Tongue (tissue), 2 donors: Measurements from ENCODE around the gene FA2H. TPM values are rescaled to one million over a fixed set of nuclear protein-coding genes. Genes with fewer than 3 reads are reported as not detected.

Experiments used
- DNase-seq: peaks from one replicate; pipeline ENCODE4 v3.0.0-alpha.2; 2015
- total RNA-seq: library from RNA; depleted of rRNA; stranded (reverse); fragments of >200 nt; gene quantifications from one replicate; pipeline ENCODE4 v1.2.3, GENCODE V29; 2014

FA2H gene
- total RNA-seq, 1 donor from 2014 or later = 0.41 TPM

DNA sequence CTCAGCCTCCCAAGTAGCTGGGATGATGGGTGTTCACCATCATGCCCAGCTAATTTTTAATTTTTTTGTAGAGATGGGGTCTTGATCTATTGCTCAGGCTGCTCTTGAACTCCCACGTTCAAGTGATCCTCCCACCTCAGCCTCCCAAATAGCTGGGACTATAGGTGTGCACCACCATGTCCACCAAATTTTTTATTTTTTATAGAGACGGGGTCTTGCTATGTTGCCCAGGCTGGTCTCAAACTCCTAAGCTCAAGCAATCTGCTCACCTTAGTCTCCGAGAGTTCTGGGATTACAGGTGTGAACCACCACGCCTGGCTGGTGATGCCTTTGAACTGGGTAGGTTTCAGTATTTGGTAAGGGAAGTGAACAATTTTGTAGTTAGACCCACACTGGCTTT is 30.1 kb downstream of the FA2H start:
- no peak for DNase-seq

DNA sequence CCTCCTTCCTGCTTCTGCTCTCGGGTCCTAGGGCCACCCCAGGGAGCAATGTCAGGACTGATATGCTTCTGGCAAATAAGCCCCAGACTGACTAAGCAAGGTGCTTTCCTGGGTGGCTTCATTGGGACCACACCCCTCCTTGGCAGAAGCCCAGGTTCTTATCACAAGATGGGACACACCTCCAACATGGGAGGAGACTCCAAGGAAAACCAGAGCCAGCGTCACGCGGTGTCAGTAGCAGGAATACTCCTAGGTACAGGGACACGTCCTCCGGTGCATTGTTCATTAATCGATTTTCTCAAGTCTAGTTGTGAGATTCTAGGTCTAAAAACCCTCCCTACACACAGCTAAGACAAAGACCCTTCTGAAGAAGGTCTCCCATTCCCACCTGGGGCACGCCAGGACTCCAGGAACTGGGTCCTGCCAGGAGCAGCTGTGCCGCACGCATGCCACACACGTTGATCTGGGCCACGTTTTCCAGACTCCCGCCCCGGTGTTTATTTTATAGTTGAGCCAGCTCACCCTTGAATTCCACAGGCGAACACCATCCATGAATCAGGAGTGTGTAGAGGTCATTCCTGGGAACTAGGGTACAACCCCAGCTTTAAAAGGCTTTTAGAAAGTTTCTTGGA is 30.8 kb downstream of the FA2H start:
- peak; percentile 18 for DNase-seq

DNA sequence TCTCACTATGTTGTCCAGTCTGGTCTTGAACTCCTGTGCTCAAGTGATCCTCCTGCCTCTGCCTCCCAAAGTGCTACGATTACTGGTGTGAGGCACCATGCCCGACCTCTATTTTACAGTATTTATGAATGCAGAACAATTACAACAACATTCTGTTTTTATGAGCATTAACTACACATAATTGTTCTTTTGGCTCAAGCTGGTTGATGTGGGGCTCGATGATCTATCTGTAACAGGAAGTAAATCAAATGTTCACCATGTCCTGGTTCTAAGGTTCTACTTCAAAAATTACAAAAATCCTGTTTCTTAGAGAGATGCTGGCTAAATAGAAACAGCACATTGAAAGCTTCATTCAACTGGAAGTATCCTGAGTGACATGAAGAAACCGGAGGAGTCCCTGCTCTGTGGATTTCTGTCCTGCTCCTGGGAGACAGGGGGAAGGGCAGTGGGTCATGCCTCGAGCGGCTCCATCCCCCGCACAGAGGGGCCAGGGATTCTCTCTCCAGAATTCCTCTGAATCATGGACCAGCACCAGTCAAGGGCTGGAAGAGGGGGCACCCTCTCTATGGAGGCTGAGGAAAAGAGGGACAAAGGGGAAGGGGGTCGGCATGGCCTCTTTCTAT is 31.5 kb downstream of the FA2H start:
- no peak for DNase-seq

DNA sequence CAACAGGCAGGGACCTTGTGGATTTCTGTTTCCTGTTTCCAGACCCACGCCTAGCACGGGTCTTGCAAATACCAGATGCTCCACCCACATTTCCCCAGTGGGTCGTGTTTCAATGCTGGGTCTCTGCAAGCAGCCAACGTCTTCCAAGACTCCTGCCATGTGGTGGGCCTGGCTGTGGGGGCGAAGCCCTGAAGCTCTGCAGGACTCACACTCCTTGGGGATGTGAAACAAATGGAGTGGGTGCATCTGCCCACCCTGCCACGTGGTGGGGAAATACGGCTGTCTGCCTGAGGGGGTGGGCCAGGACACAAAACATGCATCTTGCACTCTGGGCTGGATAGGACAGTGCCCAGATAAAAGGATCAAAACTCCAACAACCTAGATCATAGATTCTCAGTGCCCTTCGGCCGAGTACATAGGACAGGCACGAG is 32.6 kb downstream of the FA2H start:
- DNase-seq = peak; percentile 21

DNA sequence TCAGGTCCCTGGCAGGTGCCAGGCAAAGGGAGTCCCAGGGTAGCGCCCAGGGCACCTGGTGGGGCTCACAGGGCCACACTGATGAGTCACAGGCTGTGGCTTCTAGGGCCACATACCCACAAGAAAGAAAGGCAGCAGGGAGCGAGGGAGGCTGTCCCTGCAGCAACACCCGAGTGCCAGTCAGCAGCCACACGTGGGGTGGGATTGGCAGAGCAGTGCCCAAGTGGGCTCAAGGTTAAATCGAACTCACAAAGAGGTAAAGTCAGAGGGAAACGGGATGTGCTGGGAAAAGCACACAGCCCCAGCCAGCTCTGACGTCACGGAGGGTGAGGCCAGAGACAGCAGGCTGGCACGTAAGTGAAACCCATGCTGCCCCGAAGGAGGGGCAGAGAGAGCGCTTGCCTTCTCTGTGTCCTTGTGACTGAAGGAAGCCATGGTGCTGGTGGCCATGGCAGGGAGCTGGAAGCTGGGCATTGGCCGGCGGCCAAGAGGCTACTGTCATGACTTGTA is 33.8 kb downstream of the FA2H start:
- DNase-seq = peak; percentile 28

DNA sequence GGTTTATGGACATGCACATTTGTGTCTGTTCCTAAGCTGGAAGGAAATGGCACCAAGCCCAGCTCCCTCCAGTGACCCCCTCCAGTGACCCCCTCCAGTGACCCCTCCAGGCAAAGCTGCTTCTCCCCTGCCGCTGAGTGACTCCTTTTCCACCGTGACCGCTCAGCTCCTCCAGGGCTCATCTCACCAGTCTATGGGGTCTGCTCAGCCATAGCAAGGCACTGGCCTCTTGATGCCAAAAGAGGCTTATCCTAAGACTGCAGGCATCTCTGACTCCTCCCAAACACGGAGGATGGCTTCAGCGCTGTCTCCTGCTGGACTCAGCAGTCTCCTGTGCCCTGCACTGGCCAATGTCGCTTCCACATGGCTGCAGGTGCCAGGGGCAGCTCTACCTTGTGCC is 35.3 kb downstream of the FA2H start:
- no peak for DNase-seq

DNA sequence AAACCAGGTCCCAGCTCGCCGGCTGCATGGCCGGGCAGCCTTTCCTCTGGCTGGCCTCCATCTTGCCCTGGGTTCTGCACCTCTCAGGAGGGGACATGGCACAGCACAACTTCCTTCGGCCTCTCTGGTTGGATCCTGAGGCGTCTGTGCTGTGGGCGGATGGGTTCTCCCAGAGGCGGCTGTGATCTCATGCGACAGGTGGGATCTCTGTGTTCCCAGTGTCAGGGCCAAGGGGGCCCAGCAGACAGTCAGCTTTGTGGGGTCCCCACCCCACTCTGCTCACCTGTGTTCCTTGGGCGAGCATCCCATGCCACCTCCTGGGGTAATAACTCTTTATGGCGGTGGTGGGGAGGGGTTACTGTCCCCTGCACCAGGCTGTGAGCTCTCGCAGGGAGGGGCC is 35.8 kb downstream of the FA2H start:
- no peak for DNase-seq

DNA sequence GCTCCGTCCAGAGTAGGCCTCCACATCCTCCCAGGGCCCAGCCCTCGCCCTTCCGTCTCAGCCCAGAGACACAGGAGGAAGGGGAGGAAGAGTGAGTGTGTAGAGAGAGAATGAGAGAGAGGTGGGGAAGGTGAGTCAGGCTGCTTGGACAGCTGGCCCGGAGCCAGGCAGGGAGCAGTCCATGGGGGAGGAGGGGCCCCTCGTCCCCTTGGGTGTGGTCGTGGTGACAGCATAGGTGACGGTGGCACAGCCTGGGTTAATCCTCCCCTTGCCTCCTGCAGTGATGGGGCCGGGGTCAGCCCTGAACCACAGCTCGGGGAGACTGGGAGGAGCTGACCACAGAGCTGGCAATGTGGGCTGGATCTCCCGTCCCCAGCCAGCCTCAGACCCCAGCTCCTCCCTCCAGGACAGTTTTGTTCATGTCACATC is 36.5 kb downstream of the FA2H start:
- no peak for DNase-seq

DNA sequence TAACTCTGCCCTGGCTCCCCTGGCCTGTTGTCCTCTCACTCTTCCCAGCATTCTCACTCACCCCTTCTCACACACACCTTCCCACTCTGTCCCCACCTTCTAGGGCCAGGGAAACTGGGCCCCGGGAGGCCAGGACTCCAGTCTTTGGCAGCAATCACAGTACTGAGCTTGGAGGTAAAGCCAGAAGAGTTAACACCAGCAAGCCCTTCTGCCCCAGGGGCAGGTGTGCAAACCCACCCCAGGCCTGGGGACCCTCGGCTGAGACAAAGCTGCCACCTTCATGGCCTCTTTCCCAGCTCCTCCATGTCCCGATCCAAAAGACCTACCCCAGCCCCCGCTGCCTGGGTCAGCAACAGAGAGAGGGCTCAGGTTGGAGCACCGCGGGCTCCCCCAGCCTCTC is 37.1 kb downstream of the FA2H start:
- no peak for DNase-seq

DNA sequence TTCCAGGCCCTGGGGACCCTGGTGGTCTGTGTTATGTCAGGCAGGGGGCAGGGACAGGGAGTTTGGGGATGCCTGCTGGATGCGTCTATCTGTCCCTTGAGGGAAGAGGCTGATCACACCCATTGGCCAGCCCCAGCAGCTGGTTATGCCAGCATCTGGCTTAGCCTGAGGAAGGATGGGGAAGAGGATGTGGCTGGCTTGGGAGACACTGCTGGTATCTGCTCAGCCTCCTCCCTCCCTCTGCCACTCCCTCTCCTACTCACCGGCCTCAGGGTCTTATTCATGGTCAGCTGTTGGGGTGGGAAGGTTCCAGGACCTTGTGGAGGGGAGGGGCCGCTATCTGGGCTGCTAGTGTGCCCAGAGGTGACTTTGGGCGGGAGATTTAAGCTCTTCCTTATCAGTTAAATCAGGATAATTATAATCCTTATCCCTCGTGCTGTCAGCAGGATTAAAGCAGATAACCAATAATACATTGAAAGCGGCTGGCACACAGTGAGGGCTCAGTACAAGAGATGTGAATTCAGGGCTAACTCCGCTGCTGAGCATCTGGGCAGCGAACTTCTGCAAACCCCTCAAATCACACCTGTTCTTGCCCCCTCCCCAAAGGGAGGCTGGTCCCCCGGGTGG is 38.0 kb downstream of the FA2H start:
- no peak for DNase-seq

DNA sequence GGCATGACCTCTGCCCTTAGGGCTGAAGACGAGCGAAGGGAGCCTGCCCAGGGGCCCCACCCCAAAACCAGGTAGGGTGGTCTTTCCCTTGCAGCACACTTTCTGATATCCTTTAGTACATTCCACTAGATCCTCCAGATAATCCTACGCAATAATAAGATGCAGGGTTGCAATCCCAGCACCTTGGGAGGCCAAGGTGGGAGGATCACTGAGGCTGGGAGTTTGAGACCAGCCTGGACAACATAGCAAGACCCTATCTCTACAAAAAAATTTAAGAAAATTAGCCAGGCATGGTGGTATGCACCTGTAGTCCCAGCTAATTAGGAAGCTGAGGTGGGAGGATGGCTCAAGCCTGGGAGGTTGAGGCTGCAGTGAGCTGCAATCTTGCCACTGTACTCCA is 39.1 kb downstream of the FA2H start:
- no peak for DNase-seq

DNA sequence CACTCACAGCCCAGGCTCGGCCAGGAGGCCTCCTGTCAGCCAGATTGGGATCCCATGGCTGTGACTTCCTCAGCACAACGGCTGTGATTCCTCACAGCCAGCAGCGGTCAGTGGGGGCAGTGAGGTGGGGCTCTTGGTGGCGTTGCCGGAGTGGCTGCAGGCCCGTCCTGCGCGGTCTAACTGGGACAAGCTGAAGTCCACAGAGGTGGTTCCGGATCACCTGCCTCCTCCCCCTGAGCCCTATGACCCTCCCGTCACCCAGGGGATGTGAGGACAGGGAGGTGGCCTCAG is 39.5 kb downstream of the FA2H start:
- no peak for DNase-seq

DNA sequence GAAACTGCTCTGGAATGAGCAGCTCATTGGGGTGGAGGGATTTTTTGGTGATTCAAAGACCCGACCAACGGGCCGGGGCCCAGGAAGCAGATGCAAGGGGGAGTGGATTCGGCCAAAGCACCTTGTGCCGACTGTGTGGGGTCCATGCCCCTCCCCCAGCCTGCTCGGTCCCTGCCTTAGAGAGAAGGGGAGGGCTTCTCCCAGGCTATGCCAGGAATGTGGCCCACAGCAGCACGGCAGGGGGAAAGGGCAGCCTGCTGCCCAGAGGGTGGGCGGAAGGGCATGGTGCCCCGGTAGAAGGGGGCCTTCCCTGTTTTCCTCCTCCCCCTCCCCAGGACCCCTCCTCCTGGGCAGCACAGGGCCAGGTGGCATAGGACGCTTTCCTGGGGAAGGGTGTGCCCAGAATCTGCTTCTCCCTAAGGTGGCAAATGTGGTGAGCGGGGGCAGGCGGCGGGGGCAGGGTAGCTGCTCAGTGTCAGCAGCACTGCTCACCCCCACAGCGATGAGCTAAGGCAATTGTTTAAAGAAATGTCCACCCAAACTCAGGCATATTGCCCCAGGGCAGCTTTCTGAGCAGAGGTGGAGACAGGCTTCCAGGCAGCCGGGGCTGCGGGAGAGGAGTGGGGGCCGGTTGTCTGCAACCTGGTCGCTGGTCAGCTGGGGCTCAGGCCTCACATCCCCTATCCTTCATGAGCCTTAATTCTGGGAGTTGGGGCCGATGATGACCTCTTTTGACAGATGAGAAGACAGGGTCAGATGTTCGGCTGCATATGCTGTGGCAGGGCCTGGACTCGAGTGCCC is 40.1 kb downstream of the FA2H start:
- DNase-seq = no peak

DNA sequence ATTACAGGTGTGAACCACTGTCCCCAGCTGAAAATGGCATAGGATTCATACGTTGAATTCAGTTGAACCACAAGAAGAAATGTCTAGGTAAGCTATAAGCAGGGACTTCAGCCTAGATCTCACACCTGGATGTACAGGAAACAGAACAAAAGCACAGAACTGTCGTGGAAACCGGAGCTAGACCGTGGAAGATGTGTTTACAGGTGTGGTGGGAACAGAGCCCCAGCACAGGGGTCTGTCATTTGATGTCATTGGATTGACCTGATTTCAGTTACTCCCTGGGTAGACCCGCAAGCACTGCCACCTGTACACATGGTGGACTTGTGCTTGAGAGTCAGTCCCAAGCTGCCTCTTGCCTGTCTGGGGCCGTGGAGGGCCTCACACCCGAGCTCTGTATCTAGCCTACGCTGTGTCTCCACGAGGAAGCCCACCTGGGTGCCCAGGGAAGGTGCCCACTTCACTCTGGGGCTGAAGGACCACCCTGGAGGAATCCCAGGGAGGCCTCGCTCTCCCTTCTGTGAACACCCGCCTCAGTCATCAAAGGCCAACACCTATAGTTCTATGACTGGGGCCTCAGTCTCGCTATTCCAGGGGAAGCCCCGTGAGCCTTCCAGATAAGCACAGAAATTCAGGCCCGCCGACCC is 41.8 kb downstream of the FA2H start:
- DNase-seq = no peak

DNA sequence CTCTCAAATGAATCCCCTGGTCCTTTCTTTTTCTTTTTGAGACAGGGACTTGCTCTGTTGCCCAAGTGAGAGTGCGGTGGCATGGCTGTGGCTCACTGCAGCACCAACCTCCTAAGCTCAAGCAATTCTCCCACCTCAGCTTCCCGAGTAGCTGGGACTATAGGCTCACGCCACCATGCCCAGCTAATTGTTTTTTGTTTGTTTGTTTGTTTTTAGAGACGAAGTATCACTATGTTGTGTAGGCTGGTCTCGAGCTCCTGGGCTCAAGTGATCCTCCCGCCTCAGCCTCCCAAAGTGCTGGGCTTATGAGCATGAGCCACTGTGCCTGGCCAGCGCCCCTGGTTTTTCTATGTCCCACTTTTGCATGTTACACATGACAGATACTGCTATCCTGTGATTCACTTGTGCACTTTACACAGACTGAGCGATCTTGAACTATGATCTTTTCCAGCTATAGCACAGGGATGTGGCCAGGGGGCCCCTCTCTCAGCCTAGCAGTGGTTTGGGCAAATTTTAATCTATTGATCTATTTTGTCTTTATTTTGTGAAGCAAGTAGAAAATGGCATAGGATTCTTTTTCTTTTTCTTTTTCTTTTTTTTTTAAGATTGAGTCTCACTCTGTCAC is 42.7 kb downstream of the FA2H start:
- DNase-seq = no peak

DNA sequence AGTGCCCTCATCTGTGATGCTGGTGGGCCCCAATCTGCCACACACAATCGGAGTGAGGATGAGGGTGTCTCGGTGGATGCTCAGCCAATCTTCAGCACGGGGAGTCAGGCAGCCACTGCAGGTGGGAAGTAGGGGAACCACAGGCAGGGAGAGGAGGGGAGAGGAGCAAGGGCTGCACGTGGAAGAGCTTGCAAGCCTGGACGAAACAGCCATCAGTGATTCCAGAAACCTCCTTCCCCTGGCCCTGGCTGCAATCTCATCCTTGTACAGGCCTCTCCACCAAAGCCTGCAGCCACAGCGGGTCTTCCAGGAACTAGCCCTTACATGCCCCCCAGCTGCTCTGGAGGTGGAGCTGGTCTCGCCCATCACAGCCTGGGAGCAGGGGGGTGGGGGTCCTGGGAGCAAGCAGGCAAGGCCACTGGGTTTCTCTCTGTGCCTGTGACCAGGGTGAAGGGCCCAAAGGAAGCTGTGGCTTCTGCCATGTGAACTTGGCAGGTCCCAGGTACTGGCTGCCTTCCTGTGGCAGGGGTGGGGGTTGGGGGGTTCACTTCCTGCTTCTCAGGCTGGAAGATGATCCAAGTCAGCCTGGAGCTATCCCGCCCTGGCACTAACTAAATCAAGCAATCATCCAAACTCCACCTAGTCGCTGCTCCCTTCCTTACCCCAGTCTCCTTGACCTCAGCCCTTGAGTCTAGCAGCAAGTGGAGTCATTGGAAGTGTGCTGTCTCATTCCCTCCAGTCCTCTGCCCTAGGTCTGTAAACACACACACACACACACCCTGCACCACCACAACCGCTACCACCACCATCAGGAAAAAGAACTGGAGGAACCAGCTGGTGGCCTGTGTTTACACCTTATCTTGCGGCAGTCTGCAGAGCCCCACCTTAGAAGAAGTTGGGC is 44.6 kb downstream of the FA2H start:
- DNase-seq = peak; percentile 13

DNA sequence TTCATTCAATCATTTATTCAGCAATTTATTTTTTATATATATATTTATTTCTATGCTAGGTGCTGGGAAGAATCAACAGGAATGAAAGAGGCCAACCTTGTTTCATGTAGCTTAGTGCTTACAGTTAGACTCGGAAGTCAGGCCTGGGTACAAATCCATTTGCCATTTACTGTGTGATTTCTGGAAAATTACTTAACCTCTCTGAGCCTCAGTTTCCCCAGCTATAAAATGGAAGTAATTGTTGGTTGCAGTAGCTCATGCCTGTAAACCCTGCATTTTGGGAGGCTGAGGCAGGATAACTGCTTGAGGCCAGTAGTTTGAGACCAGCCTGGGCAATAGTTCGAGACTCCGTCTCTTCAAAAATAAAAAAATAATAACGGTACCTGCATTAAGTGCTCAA is 46.7 kb downstream of the FA2H start:
- no peak for DNase-seq

DNA sequence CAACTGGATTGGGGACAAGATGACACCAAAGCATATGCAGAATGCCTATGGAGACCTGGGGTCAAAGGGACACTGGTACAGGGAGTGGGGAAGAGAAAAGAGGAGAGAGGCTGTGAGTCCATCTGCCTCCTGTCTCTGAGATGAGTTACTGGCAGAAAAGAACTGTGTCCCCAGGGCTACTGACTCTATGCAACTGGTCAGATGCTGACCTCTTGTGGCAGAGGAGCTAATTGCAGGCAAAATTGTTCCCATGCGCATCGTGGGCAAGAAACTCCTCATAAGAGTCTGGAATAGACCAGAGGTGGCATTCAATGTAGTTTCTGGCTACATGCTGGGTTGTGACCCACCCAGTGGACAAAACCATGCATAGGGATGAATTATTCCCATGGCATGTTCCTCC is 47.9 kb downstream of the FA2H start:
- no peak for DNase-seq

DNA sequence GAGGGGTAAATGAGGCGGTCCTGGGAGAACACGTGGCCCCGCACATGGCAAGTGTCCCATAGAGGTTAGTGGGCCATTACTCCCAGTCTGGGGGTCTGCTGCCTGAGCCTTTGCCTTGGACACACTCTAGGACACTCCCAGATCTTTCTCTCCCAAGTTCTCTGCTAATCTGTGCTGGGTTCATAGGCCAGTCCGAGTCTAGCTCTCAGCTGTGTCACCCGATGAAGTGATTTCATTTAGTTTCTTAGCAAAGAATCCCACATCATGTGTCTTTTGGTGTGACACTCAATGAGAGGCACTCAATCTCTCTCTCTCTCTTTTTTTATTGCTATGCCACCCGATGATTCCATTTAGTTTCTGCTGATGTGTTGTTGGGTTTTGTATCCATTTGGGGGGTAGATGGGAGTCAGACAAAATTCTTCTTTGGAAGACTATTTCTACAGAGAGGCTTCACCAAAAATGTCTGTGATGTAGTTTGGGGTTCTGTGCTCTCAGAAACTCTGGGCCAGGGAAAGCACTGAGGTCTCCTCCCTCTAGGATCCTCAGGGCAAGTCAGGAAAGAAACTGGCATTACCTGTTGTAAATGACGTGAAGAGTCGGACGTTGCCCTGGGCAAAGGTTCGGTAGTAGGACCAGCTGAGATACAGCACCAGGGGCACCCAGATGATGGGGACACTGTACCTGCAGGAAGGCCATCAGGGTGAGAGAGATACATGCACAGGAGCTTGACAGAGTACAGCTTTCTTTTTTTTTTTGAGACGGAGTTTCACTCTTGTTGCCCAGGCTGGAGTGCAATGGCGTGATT is 48.8 kb downstream of the FA2H start:
- no peak for DNase-seq
